Measurements from ENCODE around the gene TBC1D7. TPM values are rescaled to one million over a fixed set of nuclear protein-coding genes. Genes with fewer than 3 reads are reported as not detected.

The TBC1D7 gene
- total and polyA plus RNA-seq, 2 donors from 2014 or later: 12.9 to 39.4 TPM

GRCh38 chr6:13360671-13361540, 32.6 kb upstream of the TBC1D7 start:
- Histone ChIP-seq H3K9me3 (ENCODE audit: control insufficient read depth in 2 of 3, insufficient read depth in 1 of 3, low read length in 3 of 3) (no peaks in the 10 kb centered on the region), H3K4me1 (ENCODE audit: control insufficient read depth in 2 of 3, insufficient read depth in 2 of 3, low read depth in 1 of 3, low read length in 3 of 3) (no peaks in the 10 kb centered on the region), H3K27ac (ENCODE audit: low read depth in 2 of 2, low read length in 2 of 2) (no peak overlapping the region), H3K9ac (ENCODE audit: low read length in 3 of 3) (no peak overlapping the region), H3K4me3 (ENCODE audit: low read length in 3 of 3) (no peak overlapping the region), H3K27me3 (ENCODE audit: control insufficient read depth, insufficient read depth, low read length) (no peaks in the 10 kb centered on the region), H3K36me3 (ENCODE audit: control insufficient read depth in 2 of 3, insufficient read depth in 3 of 3, low read length in 3 of 3) (no peaks in the 10 kb centered on the region)
- intact Hi-C loops (cut with DNase I): no loop called here
- FAIRE-seq (no peak), DNase-seq (no peak)
- TF ChIP-seq, protein P1, sequence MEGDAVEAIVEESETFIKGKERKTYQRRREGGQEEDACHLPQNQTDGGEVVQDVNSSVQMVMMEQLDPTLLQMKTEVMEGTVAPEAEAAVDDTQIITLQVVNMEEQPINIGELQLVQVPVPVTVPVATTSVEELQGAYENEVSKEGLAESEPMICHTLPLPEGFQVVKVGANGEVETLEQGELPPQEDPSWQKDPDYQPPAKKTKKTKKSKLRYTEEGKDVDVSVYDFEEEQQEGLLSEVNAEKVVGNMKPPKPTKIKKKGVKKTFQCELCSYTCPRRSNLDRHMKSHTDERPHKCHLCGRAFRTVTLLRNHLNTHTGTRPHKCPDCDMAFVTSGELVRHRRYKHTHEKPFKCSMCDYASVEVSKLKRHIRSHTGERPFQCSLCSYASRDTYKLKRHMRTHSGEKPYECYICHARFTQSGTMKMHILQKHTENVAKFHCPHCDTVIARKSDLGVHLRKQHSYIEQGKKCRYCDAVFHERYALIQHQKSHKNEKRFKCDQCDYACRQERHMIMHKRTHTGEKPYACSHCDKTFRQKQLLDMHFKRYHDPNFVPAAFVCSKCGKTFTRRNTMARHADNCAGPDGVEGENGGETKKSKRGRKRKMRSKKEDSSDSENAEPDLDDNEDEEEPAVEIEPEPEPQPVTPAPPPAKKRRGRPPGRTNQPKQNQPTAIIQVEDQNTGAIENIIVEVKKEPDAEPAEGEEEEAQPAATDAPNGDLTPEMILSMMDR (IDR thresholded peaks at IDR 0.05; ENCODE audit: borderline replicate concordance, extremely low read depth, insufficient read depth): no peak

DNA sequence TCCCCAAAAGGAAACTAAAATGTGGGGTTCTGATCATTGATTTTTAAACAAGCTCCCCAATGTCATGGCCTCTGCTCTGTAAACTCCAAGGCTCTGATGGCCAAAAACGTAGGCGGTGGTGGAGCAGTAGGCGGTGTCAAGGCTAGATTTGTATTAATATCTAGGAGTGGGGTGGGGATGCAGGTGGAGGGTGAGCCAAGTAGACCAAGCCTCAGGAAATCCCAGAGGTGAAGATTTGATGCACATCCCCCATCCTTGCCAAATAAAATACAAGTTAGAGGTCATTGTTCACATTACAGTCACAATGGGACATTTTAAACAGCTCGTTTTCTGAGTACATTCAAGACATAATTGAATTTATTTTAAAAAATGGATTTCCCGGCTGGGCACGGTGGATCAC, 30.9 kb upstream of the TBC1D7 start:
- Histone ChIP-seq H3K36me3 (ENCODE audit: control insufficient read depth in 2 of 3, insufficient read depth in 3 of 3, low read length in 3 of 3) (no peaks in the 10 kb centered on the region), H3K9me3 (ENCODE audit: control insufficient read depth in 2 of 3, insufficient read depth in 1 of 3, low read length in 3 of 3) (no peaks in the 10 kb centered on the region), H3K4me3 (ENCODE audit: low read length in 3 of 3) (no peak overlapping the region), H3K27me3 (ENCODE audit: control insufficient read depth, insufficient read depth, low read length) (no peaks in the 10 kb centered on the region), H3K27ac (ENCODE audit: low read depth in 2 of 2, low read length in 2 of 2) (no peak overlapping the region), H3K9ac (ENCODE audit: low read length in 3 of 3) (no peak overlapping the region), H3K4me1 (ENCODE audit: control insufficient read depth in 2 of 3, insufficient read depth in 2 of 3, low read depth in 1 of 3, low read length in 3 of 3) (no peaks in the 10 kb centered on the region)
- no peak for DNase-seq
- TF ChIP-seq, protein P1 (IDR thresholded peaks at IDR 0.05; ENCODE audit: borderline replicate concordance, extremely low read depth, insufficient read depth): no peak
- no peak for FAIRE-seq
- intact Hi-C loops (cut with DNase I): no loop called here

DNA sequence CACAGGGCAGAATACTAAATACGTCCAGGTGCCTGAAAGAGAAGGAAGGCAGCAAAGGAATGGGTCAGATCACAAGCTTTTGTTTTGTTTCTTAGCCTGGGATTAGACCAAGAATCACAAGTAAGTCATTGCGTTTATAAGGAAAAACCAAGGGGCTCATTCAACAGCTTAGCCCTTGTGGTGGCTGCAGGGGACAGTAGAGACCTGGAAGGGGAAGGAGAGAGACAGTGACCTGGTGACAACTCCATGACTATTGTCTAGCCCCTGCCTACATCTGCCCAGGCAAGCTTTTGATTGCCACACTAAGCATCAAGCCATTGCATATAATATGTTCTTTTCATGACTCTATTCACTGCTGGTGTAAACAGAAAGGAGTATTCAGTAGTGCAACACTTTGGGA, 30.2 kb upstream of the TBC1D7 start:
- TF ChIP-seq, protein P1 (IDR thresholded peaks at IDR 0.05; ENCODE audit: borderline replicate concordance, extremely low read depth, insufficient read depth): no peak
- DNase-seq (no peak), FAIRE-seq (no peak)
- Histone ChIP-seq H3K4me1 (ENCODE audit: control insufficient read depth in 2 of 3, insufficient read depth in 2 of 3, low read depth in 1 of 3, low read length in 3 of 3) (no peaks in the 10 kb centered on the region), H3K36me3 (ENCODE audit: control insufficient read depth in 2 of 3, insufficient read depth in 3 of 3, low read length in 3 of 3) (no peaks in the 10 kb centered on the region), H3K27me3 (ENCODE audit: control insufficient read depth, insufficient read depth, low read length) (no peaks in the 10 kb centered on the region), H3K9ac (ENCODE audit: low read length in 3 of 3) (no peak overlapping the region), H3K27ac (ENCODE audit: low read depth in 2 of 2, low read length in 2 of 2) (no peak overlapping the region), H3K4me3 (ENCODE audit: low read length in 3 of 3) (no peak overlapping the region), H3K9me3 (ENCODE audit: control insufficient read depth in 2 of 3, insufficient read depth in 1 of 3, low read length in 3 of 3) (no peaks in the 10 kb centered on the region)
- intact Hi-C loops (cut with DNase I): no loop called here

Measured in kidney (tissue), 14 donors.